Gastrocnemius medialis (tissue), 4 donors: ENCODE measurements around the gene COPZ2. TPM values are rescaled to one million over a fixed set of nuclear protein-coding genes. Genes with fewer than 3 reads are reported as not detected.
"Not testable (repeated sequence)": the region's sequence is repeated elsewhere in the genome, so short reads cannot be mapped to it uniquely, and the experiment has no call there.

Experiments
- ATAC-seq, 2 donors: fragments of 150-250 bp; one replicate each; pipeline ENCODE4 v1.9.1; 2016
- DNase-seq, 2 donors: peaks; one replicate each; pipeline ENCODE4 v3.0.0-alpha.2; 2019
- H3K27ac ChIP-seq, 4 donors: fragments of 200-600 bp; sonication (generic); 1 replicate in 1 of 4; 2 replicates in 3 of 4; pipeline ENCODE4 v1.5.1; 2016 to 2018; ENCODE audit warnings: mild to moderate bottlenecking in 2 of 4, moderate library complexity in 1 of 4
- H3K27me3 ChIP-seq, 3 donors: fragments of 200-600 bp; sonication (generic) in 2 of 3; 1 replicate in 1 of 3; 2 replicates in 2 of 3; pipeline versions ENCODE4 v1.5.1 to v1.6.0; 2016 to 2019; ENCODE audit warnings: mild to moderate bottlenecking in 1 of 3, moderate library complexity in 1 of 3
- H3K36me3 ChIP-seq, 2 donors: fragments of 200-600 bp; sonication (generic) in 1 of 2; one replicate each; pipeline ENCODE4 v1.5.1; 2017 to 2018
- H3K4me1 ChIP-seq, 2 donors: fragments of 200-600 bp; sonication (generic) in 1 of 2; one replicate each; pipeline ENCODE4 v1.5.1; 2016 to 2017; ENCODE audit warnings: mild to moderate bottlenecking in 2 of 2
- H3K4me3 ChIP-seq, 4 donors: fragments of 200-600 bp; sonication (generic) in 3 of 4; 1 replicate in 1 of 4; 2 replicates in 3 of 4; pipeline ENCODE4 v1.5.1; 2016 to 2019; ENCODE audit warnings: mild to moderate bottlenecking in 2 of 4
- H3K9me3 ChIP-seq, 3 donors: fragments of 200-600 bp; sonication (generic) in 2 of 3; 1 replicate in 1 of 3; 2 replicates in 2 of 3; pipeline ENCODE4 v1.5.1; 2016 to 2019
- POLR2A ChIP-seq, 2 donors: fragments of 450-650 bp; IDR thresholded peaks; one replicate each; pipeline ENCODE4 v1.6.1; 2017; ENCODE audit warnings: antibody characterized with exemption in 2 of 2, mild to moderate bottlenecking in 2 of 2, moderate library complexity in 2 of 2
- in situ Hi-C, 4 donors: fragments of 200-750 bp; cut with MboI; loops; one replicate each; pipeline versions ENCODE4 v1.15.0 to v1.8.0; 2017; ENCODE audit warnings: low sequenced_read_pairs in 4 of 4
- intact Hi-C: fragments of 100-400 bp; cut with DNase I; formaldehyde crosslinking; loops from one replicate; pipeline ENCODE4 v1.15.1; 2023; ENCODE audit warnings: low total_unique reads
- total RNA-seq, 4 donors: library from RNA; depleted of rRNA; stranded (reverse); fragments of >200 nt; gene quantifications; one replicate each; pipeline versions ENCODE4 v1.1.0 to v1.2.3, GENCODE V29; 2016
- TF ChIP-seq, protein P1 (sequence below), 5 experiments: fragments of 450-650 bp in 3 of 5; fragments of 200-600 bp in 2 of 5; sonication (generic) in 2 of 5; IDR thresholded peaks in 4 of 5; conservative IDR thresholded peaks in 1 of 5; 1 replicate in 4 of 5; 2 replicates in 1 of 5; pipeline ENCODE4 v1.5.1; 2016 to 2019; ENCODE audit warnings: antibody characterized with exemption in 5 of 5, mild to moderate bottlenecking in 3 of 5, moderate library complexity in 3 of 5

Gene COPZ2
- total RNA-seq, 4 donors from 2014 or later = 40.5 to 76.9 (median 52.8) TPM

DNA sequence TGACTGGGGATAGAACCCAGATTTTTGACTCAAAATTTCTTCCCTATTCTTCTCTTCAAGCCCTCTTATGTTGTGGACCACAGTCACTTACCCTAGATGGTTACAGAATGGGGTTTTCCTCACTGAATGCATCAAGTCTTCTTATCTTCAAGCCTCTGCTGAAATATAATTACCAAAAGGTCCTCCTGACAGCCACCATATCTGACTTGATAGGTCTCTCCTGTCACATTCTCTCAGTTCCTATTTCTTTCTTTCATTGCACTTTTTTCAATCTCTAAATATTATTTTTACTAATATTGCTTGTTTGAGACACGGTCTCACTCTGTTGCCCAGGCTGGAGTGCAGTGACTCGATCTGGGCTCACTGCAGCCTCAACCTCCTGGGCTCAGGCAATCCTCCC lies 1.1 kb upstream of the COPZ2 start:
- in situ Hi-C loops (no loop called here), intact Hi-C loops (no loop called here)
- DNase-seq (no peak), ATAC-seq (no peak)
- Histone ChIP-seq H3K9me3 (no peaks in the 10 kb centered on the region), H3K27me3 (no peaks in the 10 kb centered on the region), H3K4me1 (peaks cover 13 to 18% of the 10 kb centered on the region in 2 donors), H3K27ac (no peak overlapping the region), H3K4me3 (no peak overlapping the region), H3K36me3 (no peaks in the 10 kb centered on the region)
- TF ChIP-seq POLR2A (IDR thresholded peaks at IDR 0.05) = no peak
- TF ChIP-seq, protein P1, sequence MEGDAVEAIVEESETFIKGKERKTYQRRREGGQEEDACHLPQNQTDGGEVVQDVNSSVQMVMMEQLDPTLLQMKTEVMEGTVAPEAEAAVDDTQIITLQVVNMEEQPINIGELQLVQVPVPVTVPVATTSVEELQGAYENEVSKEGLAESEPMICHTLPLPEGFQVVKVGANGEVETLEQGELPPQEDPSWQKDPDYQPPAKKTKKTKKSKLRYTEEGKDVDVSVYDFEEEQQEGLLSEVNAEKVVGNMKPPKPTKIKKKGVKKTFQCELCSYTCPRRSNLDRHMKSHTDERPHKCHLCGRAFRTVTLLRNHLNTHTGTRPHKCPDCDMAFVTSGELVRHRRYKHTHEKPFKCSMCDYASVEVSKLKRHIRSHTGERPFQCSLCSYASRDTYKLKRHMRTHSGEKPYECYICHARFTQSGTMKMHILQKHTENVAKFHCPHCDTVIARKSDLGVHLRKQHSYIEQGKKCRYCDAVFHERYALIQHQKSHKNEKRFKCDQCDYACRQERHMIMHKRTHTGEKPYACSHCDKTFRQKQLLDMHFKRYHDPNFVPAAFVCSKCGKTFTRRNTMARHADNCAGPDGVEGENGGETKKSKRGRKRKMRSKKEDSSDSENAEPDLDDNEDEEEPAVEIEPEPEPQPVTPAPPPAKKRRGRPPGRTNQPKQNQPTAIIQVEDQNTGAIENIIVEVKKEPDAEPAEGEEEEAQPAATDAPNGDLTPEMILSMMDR (IDR thresholded peaks at IDR 0.05 in 4 of 5, conservative IDR thresholded peaks at IDR 0.05 in 1 of 5) = no peak

DNA sequence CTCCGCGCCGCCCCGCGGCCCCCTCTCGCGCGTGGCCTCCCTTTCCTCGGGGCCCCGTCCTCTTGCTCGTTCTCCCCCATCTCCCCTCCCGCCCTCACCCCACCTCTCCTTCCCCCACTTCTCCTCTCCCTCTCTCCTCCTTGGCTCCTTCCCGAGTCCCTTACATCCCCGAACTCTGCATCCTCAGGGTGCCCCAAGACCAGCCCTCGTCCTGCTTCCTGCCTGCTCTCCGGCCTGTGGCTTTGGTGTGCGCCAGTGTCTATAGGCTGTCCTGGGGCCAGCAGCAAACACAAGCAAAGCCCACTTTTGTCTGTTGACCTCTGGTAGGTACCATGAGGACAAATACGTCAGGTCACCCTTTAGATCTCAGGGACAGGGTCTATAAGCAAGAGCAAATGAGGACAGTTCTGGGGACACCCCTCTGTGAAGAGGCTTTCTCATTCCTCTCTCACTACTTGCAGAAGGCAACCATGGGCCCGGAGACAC lies 284 bp upstream of the COPZ2 start:
- TF ChIP-seq POLR2A (IDR thresholded peaks at IDR 0.05) = no peak
- TF ChIP-seq, protein P1 (IDR thresholded peaks at IDR 0.05 in 4 of 5, conservative IDR thresholded peaks at IDR 0.05 in 1 of 5) = no peak
- Histone ChIP-seq H3K4me3 (peak overlapping the region; percentile 40 to 84 (median 58)), H3K36me3 (peaks cover 0 to under 1% of the 10 kb centered on the region in 2 donors), H3K9me3 (no peaks in the 10 kb centered on the region), H3K27ac (peak overlapping the region; percentile 68 to 94 (median 90)), H3K4me1 (peaks cover 13% of the 10 kb centered on the region in 2 donors), H3K27me3 (no peaks in the 10 kb centered on the region)
- in situ Hi-C loops = no loop called here
- DNase-seq = no peak
- ATAC-seq = peak; percentile 9 to 23
- intact Hi-C loops = no loop called here

DNA sequence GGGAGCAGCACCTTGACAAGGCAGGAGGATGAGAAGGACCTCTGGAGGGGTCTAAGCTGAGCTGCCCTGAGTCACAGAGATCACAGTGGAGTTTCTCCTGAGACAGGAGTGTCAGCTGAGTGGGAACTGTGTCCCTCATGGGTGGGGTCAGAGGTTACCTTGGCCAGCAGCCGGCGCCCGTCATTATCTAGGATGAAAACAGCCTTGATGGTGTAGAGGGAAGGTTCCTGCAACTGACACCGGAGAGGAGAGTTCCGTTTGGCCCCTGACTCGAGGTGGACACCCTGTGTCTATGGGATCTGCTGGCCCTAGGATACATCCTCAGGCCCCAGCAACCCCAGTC lies 933 bp downstream of the COPZ2 start:
- H3K9me3 ChIP-seq = no peaks in the 10 kb centered on the region
- DNase-seq = no peak
- H3K27me3 ChIP-seq = no peaks in the 10 kb centered on the region
- in situ Hi-C loops (no loop called here), intact Hi-C loops (no loop called here)
- peaks cover 0 to 9% of the 10 kb centered on the region in 2 donors for H3K36me3 ChIP-seq
- H3K4me3 ChIP-seq = peak overlapping the region; percentile 72 to 88 (median 80)
- H3K4me1 ChIP-seq = peaks cover 12 to 13% of the 10 kb centered on the region in 2 donors
- no peak for ATAC-seq
- H3K27ac ChIP-seq = peak overlapping the region; percentile 87 to 94 (median 93)
- TF ChIP-seq POLR2A (IDR thresholded peaks at IDR 0.05) = no peak
- TF ChIP-seq, protein P1 (IDR thresholded peaks at IDR 0.05 in 4 of 5, conservative IDR thresholded peaks at IDR 0.05 in 1 of 5) = no peak

DNA sequence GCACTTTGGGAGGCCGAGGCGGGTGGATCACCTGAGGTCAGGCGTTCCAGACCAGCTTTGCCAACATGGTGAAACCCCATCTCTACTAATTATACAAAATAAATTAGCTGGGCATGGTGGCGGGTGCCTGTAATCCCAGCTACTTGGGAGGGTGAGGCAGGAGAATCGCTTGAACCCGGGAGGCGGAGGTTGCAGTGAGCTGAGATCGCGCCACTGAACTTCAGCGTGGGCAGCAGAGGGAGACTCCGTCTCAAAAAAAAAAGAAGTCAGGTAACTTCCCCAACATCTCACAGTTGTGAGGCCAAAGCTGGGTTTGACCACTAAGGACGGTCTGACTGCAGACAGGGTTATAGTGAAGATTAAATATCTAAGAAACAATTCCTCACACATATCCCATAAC lies 2.9 kb downstream of the COPZ2 start:
- intact Hi-C loops, H3K36me3 ChIP-seq, H3K9me3 ChIP-seq, H3K27me3 ChIP-seq, H3K27ac ChIP-seq, ATAC-seq, DNase-seq, H3K4me3 ChIP-seq: not testable (repeated sequence)
- in situ Hi-C loops = loop anchor here in 2 of 4 donors (5.0 kb wide), 1 partner anchor 38 kb away; no protein-coding TSS in a partner anchor
- H3K4me1 ChIP-seq = peaks cover 12 to 13% of the 10 kb centered on the region in 2 donors

DNA sequence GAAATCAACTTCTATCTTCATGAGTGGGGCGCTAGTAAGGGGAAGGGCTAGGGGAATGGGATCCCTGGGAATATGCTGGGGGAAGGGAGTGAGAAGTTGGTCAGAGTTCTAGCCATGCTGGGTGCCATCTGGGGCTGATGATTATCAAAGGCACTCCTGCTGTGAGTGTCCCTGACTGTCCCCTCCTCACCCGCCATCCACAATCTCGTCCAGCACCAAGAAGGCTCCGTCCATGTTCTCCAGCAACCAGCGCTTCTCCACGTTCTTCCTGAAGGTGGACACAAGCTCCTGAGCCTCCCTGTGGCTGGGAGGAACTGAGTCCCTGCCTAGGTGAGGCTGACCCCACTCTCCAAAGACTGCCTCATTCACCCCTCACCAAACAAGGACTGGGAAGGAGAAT lies 5.6 kb downstream of the COPZ2 start:
- no peak overlapping the region for H3K4me3 ChIP-seq
- DNase-seq = no peak
- in situ Hi-C loops (loop anchor here in 2 of 4 donors (5.0 kb wide), 1 partner anchor 40 kb away; no protein-coding TSS in a partner anchor), intact Hi-C loops (no loop called here)
- peaks cover 9 to 11% of the 10 kb centered on the region in 2 donors for H3K4me1 ChIP-seq
- H3K27me3 ChIP-seq = no peaks in the 10 kb centered on the region
- no peak overlapping the region for H3K27ac ChIP-seq
- H3K36me3 ChIP-seq = peaks cover 0 to 9% of the 10 kb centered on the region in 2 donors
- no peak for ATAC-seq
- H3K9me3 ChIP-seq = no peaks in the 10 kb centered on the region
- TF ChIP-seq POLR2A (IDR thresholded peaks at IDR 0.05) = no peak
- TF ChIP-seq, protein P1 (IDR thresholded peaks at IDR 0.05 in 4 of 5, conservative IDR thresholded peaks at IDR 0.05 in 1 of 5) = no peak
